Neutrophil (primary cell): ENCODE measurements around the gene MAP3K7CL.

ENCODE experiments used
- H3K27ac ChIP-seq: fragments of 200-600 bp; sonication (generic); 2 replicates; pipeline ENCODE4 v1.5.1; 2016; ENCODE audit warnings: mild to moderate bottlenecking, moderate library complexity
- H3K27me3 ChIP-seq: fragments of 200-600 bp; sonication (generic); 2 replicates; pipeline ENCODE4 v1.6.0; 2016; ENCODE audit warnings: mild to moderate bottlenecking
- H3K36me3 ChIP-seq: fragments of 200-600 bp; sonication (generic); 2 replicates; pipeline ENCODE4 v1.5.1; 2017
- H3K4me1 ChIP-seq, 2 experiments: fragments of 200-600 bp in 1 of 2; sonication (generic) in 1 of 2; 1 replicate in 1 of 2; 2 replicates in 1 of 2; pipeline versions ENCODE4 v1.5.1 to v1.6.1; 2013 to 2016; ENCODE audit warnings: low read depth in 1 of 2, low read length in 1 of 2, mild to moderate bottlenecking in 1 of 2, moderate library complexity in 1 of 2; ENCODE audit not compliant: control insufficient read depth in 1 of 2, insufficient read depth in 1 of 2
- H3K4me3 ChIP-seq, 2 experiments: fragments of 200-600 bp in 1 of 2; sonication (generic) in 1 of 2; 1 replicate in 1 of 2; 2 replicates in 1 of 2; pipeline ENCODE4 v1.5.1; 2013 to 2016; ENCODE audit warnings: low read depth in 1 of 2, low read length in 1 of 2, mild to moderate bottlenecking in 1 of 2, moderate library complexity in 1 of 2
- H3K9me3 ChIP-seq: fragments of 200-600 bp; sonication (generic); 2 replicates; pipeline ENCODE4 v1.5.1; 2016
- TF ChIP-seq, protein P1 (sequence below): fragments of 200-600 bp; sonication (generic); IDR thresholded peaks from 2 replicates; pipeline ENCODE4 v1.5.1; 2016; ENCODE audit warnings: antibody characterized with exemption

MAP3K7CL gene

DNA sequence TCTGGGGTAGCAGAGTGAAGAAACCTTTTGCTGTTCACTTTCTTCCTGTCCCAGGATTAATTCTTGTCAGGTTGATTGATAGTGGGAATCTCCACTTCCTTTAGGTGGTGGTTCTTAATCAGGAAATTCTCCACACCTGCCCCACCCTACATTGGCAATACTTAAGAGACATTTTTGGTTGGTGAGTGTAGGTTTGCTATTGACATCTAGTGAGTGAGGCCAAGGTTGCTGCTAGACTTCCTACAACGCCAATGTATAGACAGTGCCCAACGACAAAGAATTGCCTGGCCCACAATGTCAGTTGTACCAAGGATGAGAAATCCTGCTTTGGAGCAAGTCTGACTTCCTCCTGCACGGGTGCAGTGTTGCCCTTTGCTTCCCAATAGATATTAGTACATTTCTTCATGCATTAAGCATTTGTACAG is 38.5 kb downstream of the MAP3K7CL start:
- H3K9me3 ChIP-seq: no peaks in the 10 kb centered on the region
- H3K4me3 ChIP-seq: no peak overlapping the region
- no peaks in the 10 kb centered on the region for H3K36me3 ChIP-seq
- peaks cover 45 to 52% of the 10 kb centered on the region in 2 experiments for H3K4me1 ChIP-seq
- H3K27ac ChIP-seq: peak overlapping the region; percentile 48
- H3K27me3 ChIP-seq: no peaks in the 10 kb centered on the region
- TF ChIP-seq, protein P1, sequence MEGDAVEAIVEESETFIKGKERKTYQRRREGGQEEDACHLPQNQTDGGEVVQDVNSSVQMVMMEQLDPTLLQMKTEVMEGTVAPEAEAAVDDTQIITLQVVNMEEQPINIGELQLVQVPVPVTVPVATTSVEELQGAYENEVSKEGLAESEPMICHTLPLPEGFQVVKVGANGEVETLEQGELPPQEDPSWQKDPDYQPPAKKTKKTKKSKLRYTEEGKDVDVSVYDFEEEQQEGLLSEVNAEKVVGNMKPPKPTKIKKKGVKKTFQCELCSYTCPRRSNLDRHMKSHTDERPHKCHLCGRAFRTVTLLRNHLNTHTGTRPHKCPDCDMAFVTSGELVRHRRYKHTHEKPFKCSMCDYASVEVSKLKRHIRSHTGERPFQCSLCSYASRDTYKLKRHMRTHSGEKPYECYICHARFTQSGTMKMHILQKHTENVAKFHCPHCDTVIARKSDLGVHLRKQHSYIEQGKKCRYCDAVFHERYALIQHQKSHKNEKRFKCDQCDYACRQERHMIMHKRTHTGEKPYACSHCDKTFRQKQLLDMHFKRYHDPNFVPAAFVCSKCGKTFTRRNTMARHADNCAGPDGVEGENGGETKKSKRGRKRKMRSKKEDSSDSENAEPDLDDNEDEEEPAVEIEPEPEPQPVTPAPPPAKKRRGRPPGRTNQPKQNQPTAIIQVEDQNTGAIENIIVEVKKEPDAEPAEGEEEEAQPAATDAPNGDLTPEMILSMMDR: no peak

DNA sequence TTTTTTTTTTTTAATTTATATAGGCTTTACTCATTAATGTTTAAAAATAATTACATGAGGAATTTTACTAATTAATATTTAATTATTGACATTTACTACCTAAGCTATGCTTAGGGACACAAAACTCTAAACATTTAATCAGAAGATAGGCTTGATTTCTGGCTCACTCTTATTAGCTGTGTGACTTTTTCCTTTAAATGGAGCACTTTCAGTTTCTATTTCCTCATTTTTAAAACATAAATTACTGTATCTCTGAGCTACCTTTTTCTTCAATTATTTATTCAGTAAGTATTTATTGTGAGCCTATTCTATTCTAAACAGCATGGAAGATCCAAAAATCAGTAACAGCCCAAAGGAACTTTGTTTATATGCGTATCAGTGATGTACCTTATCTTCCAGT is 40.5 kb downstream of the MAP3K7CL start:
- Histone ChIP-seq H3K36me3 (no peaks in the 10 kb centered on the region), H3K27me3 (no peaks in the 10 kb centered on the region), H3K4me3 (peak overlapping the region; percentile 7 to 25), H3K4me1 (peaks cover 38 to 49% of the 10 kb centered on the region in 2 experiments), H3K27ac (peak overlapping the region; percentile 76), H3K9me3 (no peaks in the 10 kb centered on the region)
- TF ChIP-seq, protein P1: no peak

DNA sequence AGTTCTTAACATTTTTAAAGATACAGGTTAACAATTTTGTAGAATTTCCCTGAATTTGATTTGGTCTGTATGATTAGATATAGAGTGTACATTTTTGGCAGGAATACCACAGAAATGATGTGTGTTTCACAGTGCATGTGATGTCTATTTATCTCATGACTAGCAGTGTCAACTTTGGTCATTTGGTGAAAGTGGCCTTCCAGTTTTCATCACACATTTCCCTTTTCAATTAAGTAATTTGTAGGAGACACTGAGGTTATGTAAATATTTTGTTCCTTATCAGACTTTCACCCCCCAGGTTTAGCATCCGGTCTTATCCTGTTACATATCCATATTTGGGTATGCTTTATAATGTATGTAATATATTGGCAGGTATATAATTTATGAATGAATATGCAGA is 41.8 kb downstream of the MAP3K7CL start:
- TF ChIP-seq, protein P1: no peak
- H3K4me1 ChIP-seq: peaks cover 32 to 39% of the 10 kb centered on the region in 2 experiments

DNA sequence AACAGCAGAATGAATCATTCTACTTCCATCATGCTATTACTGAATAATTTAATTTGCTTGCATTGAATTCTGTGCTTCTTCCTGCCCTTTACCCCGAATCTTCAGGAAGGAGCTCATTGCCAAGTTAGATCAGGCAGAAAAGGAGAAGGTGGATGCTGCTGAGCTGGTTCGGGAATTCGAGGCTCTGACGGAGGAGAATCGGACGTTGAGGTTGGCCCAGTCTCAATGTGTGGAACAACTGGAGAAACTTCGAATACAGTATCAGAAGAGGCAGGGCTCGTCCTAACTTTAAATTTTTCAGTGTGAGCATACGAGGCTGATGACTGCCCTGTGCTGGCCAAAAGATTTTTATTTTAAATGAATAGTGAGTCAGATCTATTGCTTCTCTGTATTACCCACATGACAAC is 44.2 kb downstream of the MAP3K7CL start:
- Histone ChIP-seq H3K27me3 (no peaks in the 10 kb centered on the region), H3K9me3 (no peaks in the 10 kb centered on the region), H3K4me3 (no peak overlapping the region), H3K27ac (no peak overlapping the region), H3K36me3 (no peaks in the 10 kb centered on the region), H3K4me1 (peaks cover 26 to 31% of the 10 kb centered on the region in 2 experiments)
- TF ChIP-seq, protein P1: no peak

More for the DNA sequence above, 41.8 kb downstream of the MAP3K7CL start:
- no peak overlapping the region for H3K4me3 ChIP-seq
- H3K36me3 ChIP-seq: no peaks in the 10 kb centered on the region
- H3K9me3 ChIP-seq: no peaks in the 10 kb centered on the region
- peak overlapping the region; percentile 76 for H3K27ac ChIP-seq
- no peaks in the 10 kb centered on the region for H3K27me3 ChIP-seq

DNA sequence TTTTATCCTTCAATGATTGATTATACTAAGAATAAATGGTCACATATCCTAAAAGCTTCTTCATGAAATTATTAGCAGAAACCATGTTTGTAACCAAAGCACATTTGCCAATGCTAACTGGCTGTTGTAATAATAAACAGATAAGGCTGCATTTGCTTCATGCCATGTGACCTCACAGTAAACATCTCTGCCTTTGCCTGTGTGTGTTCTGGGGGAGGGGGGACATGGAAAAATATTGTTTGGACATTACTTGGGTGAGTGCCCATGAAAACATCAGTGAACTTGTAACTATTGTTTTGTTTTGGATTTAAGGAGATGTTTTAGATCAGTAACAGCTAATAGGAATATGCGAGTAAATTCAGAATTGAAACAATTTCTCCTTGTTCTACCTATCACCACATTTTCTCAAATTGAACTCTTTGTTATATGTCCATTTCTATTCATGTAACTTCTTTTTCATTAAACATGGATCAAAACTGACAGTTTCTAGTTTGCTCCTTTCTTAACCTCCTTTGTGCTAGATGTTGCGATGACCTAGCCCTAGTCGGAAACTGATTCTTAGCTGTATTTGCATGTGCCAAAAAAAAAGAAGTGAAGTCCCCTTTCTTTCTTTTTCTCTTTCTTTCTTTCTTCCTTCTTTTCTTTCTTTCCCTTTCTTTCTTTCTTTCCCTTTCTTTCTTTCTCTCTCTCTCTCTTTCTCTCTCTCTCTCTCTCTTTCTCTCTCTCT is 45.1 kb downstream of the MAP3K7CL start:
- TF ChIP-seq, protein P1: no peak
- H3K27me3 ChIP-seq: no peaks in the 10 kb centered on the region
- no peak overlapping the region for H3K27ac ChIP-seq

More for the DNA sequence above, 45.1 kb downstream of the MAP3K7CL start:
- Histone ChIP-seq H3K4me3 (no peak overlapping the region), H3K4me1 (peaks cover 23 to 28% of the 10 kb centered on the region in 2 experiments), H3K9me3 (no peaks in the 10 kb centered on the region), H3K36me3 (no peaks in the 10 kb centered on the region)
